HG03280 (cell line): ENCODE measurements around the gene GARIN6.
"Not testable (repeated sequence)": the region's sequence is repeated elsewhere in the genome, so short reads cannot be mapped to it uniquely, and the experiment has no call there.

ENCODE experiments used
- ATAC-seq: cut with Tn5 transposase; IDR thresholded peaks from one replicate; pipeline ENCODE4 v1.9.1; 2021; ENCODE audit warnings: mild to moderate bottlenecking, moderate library complexity; ENCODE audit not compliant: unreplicated experiment

The GARIN6 gene

DNA sequence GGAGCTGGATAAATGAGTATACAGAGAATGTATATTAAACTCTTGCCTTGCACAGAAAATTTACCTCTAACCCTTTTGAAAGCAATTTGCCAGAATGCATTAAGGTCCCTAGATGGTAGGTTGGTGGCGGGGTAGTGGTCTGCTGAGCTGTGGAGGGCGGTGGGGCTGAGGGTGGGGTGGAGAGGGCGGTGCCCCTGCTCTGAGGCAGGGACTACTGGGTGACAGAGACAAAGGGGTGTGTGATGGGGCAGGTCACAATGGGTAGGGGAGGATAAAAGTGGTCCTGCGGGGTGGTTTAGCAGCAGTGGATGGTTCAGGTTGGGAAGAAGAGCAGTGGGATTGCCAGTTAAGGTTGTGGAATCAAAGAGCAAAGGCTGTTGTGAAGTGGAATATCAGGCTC is at the start of gene GARIN6:
Gene GARIN6, plus strand, starts transcription at position 301 of the 400 bp plus-strand sequence. CDS start 422 bp downstream, outside the sequence.
- no peak for ATAC-seq

DNA sequence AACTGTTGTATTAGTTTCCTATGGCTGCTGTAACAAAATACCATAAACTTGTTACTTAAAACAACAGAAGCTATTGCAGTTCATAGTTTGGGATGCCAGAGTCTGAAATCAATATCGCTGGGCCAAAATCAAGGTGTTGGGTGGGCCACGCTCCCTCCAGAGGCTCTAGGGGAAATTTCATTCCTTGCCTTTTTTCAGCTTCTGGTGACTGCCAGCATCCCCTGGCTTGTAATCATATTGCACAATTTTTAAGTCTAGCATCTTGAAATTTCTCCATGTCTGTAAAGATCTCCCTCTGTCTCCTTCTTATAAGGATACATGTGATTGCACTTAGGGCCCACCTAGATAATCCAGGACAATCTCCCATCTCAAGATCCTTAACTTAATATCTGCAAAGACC is 48.8 kb upstream of the GARIN6 start:
- ATAC-seq, result no peak

DNA sequence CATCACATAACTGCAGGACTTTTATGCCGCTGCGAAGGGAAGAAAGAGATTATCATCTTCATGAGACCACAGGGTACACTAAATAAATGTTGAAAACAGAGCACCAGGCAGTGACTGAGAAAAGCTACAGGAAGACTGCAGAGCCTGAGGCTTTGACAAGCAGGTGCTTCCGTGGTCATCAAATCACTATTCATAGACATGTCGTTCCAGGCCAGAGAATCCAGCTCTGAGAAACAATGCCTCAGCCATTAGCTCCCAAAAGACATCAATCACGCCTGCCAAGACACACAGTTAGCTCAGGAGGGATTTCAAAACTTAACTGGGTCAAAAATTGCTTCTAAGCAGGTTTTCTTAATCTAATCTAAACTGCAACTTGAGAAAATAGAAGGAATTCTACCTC is 47.2 kb upstream of the GARIN6 start:
- ATAC-seq, result no peak

DNA sequence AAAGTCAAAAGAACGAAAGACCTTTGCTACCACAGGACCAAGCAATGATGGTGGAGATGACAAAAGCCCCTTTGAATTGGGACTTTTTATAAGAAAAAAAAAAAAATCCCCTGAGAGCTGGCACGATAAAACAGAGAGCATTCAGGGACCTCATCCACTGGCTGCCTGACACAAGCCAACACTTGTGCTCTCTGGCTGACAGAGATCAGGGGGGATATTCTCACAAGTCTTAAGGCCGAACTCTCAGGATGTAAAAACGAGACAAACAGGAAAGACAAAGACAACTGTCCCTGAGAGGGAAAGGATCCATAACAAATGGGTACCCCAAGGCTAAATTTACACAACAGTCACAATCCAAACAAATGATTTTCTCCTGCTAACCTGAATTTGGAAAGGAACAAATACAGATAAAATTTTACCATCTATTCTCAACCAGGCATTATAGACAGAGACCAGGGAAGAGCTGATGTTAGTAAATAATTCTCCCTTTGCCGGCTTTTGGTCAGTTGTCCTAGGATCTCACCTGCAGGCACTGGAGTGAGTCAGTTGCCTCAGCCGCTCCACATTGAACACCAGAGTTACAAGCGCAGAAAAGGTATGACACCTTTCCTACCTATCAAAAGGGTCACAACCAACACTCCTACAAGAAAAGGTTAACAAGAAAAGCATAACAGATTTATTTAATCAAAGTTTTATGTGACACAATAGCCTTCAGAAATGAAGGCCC is 37.9 kb upstream of the GARIN6 start:
- ATAC-seq, result no peak

DNA sequence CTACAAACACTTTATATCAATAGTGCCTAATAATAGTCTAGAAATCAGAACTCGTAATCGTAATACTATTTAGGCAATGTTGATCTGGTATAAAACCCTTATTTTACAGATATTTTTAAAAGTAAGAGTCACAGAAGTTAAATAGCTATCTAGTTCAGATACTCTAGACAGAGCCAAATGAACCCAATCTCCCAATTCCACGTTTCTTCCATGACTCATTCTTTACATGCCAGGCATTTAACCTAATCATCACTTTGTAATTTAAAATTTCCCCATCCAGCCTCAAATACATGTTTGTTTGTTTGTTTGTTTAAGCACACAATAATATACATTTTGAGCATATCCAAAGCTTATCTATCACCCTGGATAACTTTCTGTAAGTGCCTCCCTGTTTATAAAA is 36.4 kb upstream of the GARIN6 start:
- no peak for ATAC-seq

DNA sequence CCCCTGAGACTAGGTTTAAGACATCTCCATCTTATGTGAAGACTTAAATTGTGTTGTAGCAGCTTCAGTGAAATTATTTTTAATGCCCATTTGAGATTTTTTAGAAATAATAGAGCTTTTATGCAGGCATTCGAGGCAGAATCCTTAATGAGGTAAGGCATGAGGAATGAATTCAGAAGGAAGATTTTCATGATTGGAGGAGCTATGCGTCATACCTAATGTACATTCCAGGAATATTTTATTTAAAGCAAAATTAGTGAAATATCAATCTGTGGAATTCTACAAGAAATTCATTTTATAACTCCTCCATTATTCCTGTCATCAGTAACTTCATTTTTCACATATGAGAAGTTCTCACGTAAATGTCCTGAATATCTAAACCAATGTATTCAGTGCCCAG is 36.0 kb upstream of the GARIN6 start:
- ATAC-seq, result no peak

DNA sequence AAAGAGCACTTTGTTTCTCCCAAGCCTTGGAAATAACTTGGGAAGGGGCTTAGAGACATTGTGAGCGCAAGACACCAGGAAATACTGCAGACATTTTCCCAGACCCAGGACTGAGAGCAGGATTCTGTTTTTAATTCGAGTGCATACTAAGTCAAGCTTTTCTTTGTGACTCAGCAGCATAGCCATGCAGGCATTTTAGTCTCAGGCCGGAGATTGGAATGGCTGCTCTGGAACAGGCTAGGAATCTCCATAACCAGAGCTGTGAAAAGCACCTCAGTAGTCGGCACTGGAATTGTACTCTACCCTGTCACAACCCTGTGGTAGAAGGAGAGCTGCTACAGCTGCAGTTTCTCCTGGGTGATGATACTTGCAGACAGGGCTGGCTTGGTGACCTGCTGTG is 28.9 kb upstream of the GARIN6 start:
- no peak for ATAC-seq

DNA sequence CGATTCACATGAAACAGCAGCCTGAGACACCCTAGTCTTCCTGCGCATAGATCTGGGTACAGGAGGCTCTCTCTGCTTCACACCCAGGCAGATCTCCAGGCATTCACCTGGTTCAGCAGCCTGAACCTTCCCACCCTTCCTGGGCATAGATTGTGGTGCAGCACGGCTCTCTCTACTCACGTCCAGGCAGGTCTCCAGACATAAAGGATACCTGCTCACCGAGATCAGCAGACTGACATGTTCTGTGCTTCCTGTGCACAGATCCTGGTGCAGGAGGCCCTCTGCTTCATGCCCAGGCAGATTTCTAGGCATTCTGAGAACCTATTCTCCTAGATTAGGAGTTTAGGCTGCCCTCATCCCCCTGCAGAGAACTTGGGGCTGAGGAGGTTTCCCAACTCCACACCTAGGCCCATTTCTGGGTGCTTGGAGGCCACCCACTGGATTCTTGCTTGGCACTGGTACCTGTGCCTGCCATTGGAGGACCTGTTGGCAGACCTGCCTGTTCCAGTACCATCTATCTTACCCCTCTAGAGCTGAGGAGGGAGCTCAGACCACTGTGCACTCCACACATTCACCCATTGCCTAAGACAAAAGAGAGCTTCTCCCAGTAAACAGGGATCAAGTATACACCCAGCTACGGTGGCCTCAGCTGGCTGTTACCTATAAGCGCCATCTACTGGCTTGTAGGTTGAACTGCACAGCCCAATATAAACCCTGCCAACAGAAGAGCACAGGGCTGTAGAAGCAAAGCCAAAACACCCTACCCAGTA is 28.0 kb upstream of the GARIN6 start:
- ATAC-seq, result peak; percentile 90

DNA sequence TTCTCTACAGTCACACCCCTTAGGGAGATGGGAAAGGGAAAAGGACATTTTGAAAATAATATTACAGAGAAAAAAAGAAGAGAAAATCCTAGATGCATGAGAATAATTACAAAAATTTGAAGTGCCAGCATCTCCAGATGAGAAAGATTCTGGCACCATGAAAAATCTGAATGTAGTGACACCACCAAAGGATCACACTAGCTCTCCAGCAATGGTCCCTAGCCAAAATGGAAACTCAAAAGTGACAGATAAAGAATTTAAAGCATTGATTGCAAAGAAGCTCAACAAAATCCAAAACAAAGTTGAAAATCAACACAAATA is 27.4 kb upstream of the GARIN6 start:
- no peak for ATAC-seq

DNA sequence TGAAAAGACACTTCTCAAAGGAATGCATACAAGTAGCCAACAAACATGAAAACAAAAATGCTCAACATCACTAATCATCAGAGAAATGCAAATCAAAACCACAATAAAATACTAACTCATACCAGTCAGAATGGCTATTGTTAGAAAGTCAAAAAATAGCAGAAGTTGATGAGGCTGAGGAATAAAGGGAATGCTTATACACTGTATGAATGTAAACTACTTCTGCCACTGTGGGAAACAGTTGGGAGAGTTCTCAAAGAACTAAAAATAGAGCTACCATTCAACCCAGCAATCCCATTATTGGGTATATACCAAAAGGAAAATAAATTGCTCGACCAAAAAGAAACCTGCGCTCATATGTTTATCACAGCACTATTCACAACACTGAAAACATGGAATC is 23.0 kb upstream of the GARIN6 start:
- not testable (repeated sequence) for ATAC-seq

DNA sequence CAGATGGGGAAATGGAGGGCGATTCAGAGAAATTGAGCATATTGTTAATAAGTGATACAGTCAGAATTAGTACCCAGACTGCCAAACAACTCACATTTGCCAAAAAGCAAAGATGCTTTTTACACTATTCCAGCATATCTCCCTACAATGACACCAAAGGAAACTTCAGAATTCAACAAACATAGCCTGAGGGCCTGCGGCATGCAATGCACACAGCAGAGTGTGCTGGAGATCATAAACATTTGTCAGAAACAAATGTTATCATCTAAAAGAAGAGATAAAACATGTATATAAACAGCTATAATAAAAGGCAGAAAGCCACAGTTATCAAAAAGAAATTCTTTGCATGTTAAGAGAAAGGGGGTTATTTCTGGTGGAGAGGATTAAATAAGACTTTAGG is 20.1 kb upstream of the GARIN6 start:
- no peak for ATAC-seq

DNA sequence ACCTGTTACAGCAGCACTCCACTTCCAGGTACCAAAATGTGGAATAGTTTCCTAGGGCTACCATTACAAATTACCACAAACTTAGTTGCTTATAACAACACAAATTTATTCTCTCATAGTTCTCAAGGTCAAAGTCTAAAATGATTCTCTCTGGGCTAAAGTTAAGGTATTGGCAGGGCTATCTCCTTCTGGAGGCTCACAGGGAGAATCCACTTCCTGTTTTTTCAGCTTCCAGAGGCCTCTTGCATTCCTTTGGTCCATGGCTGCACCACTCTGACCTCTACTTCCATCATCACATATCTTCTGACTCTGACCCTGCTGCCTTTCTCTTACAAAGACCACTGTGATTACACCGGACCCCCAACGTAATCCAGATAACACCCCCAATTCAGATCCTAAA is 2.9 kb upstream of the GARIN6 start:
- ATAC-seq, result no peak

DNA sequence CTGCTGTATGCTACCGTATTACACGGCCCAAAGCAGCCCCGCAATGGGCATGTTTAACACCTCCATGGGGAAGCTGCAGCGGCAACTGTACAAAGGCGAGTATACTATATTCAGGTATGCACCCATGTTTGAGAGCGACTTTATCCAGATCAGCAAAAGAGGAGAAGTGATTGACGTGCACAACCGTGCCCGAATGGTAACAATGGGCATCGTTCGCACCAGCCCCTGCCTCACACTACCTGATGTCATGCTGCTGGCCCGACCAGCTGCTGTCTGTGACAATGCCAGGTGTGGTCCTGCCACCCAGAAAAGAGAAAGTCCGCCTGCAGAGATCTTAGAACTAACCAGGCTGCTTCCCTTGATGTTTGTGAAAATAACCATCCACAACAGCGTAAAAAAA is 630 bp downstream of the GARIN6 start:
- no peak for ATAC-seq

DNA sequence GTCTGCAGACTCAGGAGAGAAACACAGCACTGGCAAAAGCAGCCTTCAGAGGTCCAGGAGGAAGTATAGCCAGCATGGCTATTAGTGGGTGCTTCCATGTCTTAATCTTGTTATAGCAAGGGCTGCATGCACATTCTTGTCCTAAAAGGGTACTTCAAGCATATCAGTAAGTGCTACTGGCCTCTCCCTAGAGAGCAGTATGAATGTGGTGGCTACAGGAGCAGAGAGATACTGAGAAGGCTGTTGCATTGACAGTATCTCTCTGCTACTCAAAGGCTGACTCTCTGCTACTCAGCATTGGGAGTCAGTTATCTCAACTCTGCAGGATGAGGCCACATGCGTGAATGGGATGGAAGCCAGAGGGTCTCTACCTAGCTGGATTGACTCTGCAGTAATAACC is 2.0 kb downstream of the GARIN6 start:
- no peak for ATAC-seq

DNA sequence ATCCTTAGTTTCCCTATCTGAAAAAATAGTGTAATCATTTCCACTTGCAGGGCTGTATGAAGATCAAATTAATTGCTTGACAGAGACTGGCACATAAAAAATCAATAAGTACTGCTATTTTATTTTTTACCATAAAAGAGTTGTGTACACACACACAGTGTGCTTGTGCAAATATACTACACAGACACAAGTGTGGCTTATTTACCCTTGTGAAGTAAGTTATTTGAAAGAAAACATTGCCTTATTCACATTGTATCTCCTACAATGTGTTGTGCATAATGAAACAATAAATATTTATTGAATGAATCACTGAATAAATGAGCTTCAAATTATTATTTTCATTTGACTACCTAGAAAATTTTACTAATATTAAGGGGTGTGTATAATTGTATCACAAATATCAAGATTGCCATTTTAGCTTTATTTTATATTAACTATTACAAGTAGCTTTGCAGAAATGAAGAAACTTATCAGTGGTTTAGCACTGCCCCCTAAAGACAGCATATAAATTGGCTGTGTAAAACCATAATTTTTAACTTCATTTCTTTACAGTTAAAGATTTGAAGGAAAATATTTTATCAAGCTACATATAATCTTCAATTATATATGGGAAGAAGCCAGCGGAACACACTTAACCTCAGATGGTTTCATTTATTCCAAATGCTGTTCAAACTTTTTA is 11.3 kb downstream of the GARIN6 start:
- no peak for ATAC-seq

DNA sequence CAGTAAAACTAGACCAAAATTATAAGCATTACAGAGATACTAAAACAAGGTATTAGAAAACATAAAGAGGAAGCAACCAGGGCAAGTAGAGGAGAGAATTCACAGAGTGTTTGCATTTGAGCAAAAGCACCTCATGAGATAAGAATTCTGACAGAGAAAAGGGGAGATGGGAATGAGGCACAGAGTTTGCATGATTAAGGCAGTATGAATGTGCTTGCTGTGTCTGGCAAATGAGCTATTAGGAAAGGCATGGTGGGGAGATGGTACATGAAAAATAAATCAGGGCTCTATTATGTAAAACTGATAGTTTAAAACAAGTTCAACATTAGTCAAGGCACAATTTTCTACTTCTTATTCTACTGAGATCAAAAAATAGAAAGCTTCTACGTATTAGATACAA is 23.1 kb downstream of the GARIN6 start:
- ATAC-seq, result no peak

DNA sequence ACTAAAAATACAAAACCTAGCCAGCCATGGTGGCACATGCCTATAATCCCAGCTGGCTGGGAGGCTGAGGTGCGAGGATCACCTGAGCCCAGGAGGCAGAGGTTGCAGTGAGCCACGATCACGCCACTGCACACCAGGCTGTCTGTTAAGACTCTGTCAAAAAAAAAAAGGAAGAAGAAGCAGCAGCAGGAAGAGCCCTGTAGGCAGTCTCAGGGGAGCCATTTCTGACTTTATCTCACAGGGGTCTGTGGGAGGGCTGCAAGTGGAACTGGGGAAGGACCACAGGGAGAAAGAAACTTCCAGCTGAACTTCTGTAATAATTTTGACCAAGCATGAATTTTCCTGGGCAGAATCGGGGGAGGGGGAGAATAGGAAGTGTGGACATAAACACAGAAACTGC is 32.7 kb downstream of the GARIN6 start:
- no peak for ATAC-seq

DNA sequence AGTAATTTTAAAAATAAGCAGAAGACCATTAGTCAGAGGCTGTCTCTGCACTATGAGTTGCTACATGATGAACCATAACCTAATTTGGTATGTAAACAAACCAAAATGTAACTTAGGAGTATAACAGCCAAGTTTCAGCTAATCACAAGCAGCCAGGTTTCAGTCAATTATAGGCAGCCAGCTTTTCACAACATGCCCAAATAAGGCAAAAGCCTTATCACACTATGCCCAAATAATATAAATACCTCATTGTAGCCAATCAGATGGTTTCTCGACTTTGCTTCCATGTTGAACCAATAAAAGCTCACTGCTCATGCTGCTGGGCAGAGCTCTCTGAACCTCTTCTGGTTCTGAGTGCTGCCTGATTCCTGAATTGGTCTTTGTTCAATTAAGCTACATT is 38.6 kb downstream of the GARIN6 start:
- no peak for ATAC-seq

DNA sequence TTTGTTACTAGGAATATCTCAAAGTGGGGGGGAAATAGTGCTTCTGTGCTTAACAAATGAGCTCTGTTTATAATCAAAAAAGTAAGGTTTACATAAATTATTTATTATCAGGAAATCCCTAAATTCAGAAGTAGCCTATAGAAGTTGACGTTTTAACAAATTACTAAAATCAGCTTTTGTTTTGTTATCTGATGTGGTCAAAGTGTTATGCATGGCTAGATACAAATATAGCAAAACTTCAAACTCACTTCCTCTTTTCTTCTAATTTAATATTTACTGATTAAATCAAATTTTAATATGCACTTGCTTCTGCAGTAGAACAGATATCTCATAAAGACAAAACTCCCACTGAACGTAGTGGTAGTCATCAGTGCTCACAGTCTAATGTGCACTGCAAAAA is 47.5 kb downstream of the GARIN6 start:
- no peak for ATAC-seq
